Caco-2 (cell line): ENCODE data around the gene EGFR. TPM values are rescaled to one million over a fixed set of nuclear protein-coding genes. Genes with fewer than 3 reads are reported as not detected.

Experiments
- BruUV-seq: library from RNA; stranded (reverse); fragments of 400-500 nt; replicated peaks from 2 replicates; lab custom pipeline; 2021; lab: Mats Ljungman, UMichigan
- CTCF ChIA-PET: fragments of 300-600 bp; sonication (Branson Sonifier 250); formaldehyde crosslinking; loops from one replicate; lab custom pipeline; 2022; ENCODE audit warnings: antibody characterized with exemption; lab: Charles Lee
- POLR2A ChIA-PET: fragments of 300-600 bp; sonication (Branson Sonifier 250); formaldehyde crosslinking; loops from one replicate; lab custom pipeline; 2022; ENCODE audit warnings: antibody characterized with exemption; lab: Charles Lee
- DNase-seq, 2 experiments: peaks; one replicate each; pipeline versions ENCODE4 v3.0.0 to v3.0.0-alpha.2; 2020 to 2022
- H3K27me3 ChIP-seq: replicated peaks from 2 replicates; pipeline ENCODE4 v1.6.0; 2011; ENCODE audit warnings: low read length; ENCODE audit not compliant: control insufficient read depth, insufficient read depth
- H3K36me3 ChIP-seq: 2 replicates; pipeline ENCODE4 v1.5.1; 2011; ENCODE audit warnings: low read length; ENCODE audit not compliant: control insufficient read depth, insufficient read depth
- H3K4me1 ChIP-seq: fragments of 250-450 bp; sonication (Bioruptor Pico); 2 replicates; pipeline ENCODE4 v1.5.1; 2020; ENCODE audit warnings: mild to moderate bottlenecking
- H3K4me3 ChIP-seq: 2 replicates; pipeline ENCODE4 v1.5.1; 2011; ENCODE audit warnings: low read depth, mild to moderate bottlenecking, control low read depth, low read length
- H3K9me3 ChIP-seq: fragments of 250-450 bp; sonication (Bioruptor Pico); 2 replicates; pipeline ENCODE4 v1.5.1; 2020; ENCODE audit warnings: mild to moderate bottlenecking, moderate library complexity
- H3K27ac Mint-ChIP-seq: one replicate; pipeline ENCODE4 v1.8.0; 2022; ENCODE audit warnings: mixed read lengths; ENCODE audit not compliant: unreplicated experiment
- H3K27me3 Mint-ChIP-seq: one replicate; pipeline ENCODE4 v1.8.0; 2022; ENCODE audit warnings: mixed read lengths; ENCODE audit not compliant: insufficient read depth, unreplicated experiment
- H3K36me3 Mint-ChIP-seq: one replicate; pipeline ENCODE4 v1.8.0; 2022; ENCODE audit warnings: mild to moderate bottlenecking, mixed read lengths; ENCODE audit not compliant: insufficient read depth, unreplicated experiment
- H3K4me1 Mint-ChIP-seq: one replicate; pipeline ENCODE4 v1.8.0; 2022; ENCODE audit warnings: low read depth, mixed read lengths; ENCODE audit not compliant: unreplicated experiment
- H3K4me3 Mint-ChIP-seq: one replicate; pipeline ENCODE4 v1.8.0; 2022; ENCODE audit warnings: mild to moderate bottlenecking, moderate library complexity, mixed read lengths; ENCODE audit not compliant: unreplicated experiment
- H3K9me3 Mint-ChIP-seq: one replicate; pipeline ENCODE4 v1.8.0; 2022; ENCODE audit warnings: mixed read lengths; ENCODE audit not compliant: unreplicated experiment
- CTCF ChIP-seq, 2 experiments: fragments of 200-600 bp in 1 of 2; IDR thresholded peaks; 1 replicate in 1 of 2; 2 replicates in 1 of 2; pipeline versions ENCODE4 v1.5.1 to v1.8.0; 2011 to 2022; ENCODE audit warnings: antibody characterized with exemption in 1 of 2, control low read depth in 1 of 2, inconsistent platforms in 1 of 2, low read depth in 1 of 2, low read length in 1 of 2, mild to moderate bottlenecking in 1 of 2, moderate library complexity in 1 of 2; ENCODE audit not compliant: insufficient read depth in 1 of 2, severe bottlenecking in 1 of 2, unreplicated experiment in 1 of 2
- intact Hi-C: fragments of 100-400 bp; cut with micrococcal nuclease; formaldehyde crosslinking; loops from one replicate; pipeline ENCODE4 v1.10.0; 2022; ENCODE audit not compliant: unreplicated experiment
- total RNA-seq: library from RNA; stranded (reverse); gene quantifications from 2 replicates; pipeline ENCODE4 v1.2.3, GENCODE V29; 2022

The EGFR gene
- total RNA-seq, 1 experiment from 2014 or later: 60.1 TPM

- Mint-ChIP-seq H3K4me3 (no peak overlapping the region), H3K27ac (no peak overlapping the region), H3K27me3 (no peaks in the 10 kb centered on the region), H3K4me1 (peaks cover 36% of the 10 kb centered on the region), H3K36me3 (peaks cover 36% of the 10 kb centered on the region), H3K9me3 (no peaks in the 10 kb centered on the region)
- Histone ChIP-seq H3K4me3 (no peak overlapping the region), H3K4me1 (peaks cover 46% of the 10 kb centered on the region), H3K27me3 (no peaks in the 10 kb centered on the region), H3K9me3 (no peaks in the 10 kb centered on the region), H3K36me3 (peaks cover 6% of the 10 kb centered on the region)
- DNase-seq: no peak
- ChIA-PET POLR2A (no interaction called here), CTCF (interaction anchor here (0.6 kb wide), 1 partner anchor 64 kb away, joined by 5 read pairs; no protein-coding TSS in a partner anchor)
- intact Hi-C loops: no loop called here
- no TSS peak for BruUV-seq
- TF ChIP-seq CTCF (IDR thresholded peaks at IDR 0.05; ENCODE audit: insufficient read depth in 1 of 2, low read depth in 1 of 2, low read length in 1 of 2, severe bottlenecking in 1 of 2, unreplicated experiment in 1 of 2): no peak
Measured at GRCh38 chr7:55191161-55191925, 172.5 kb downstream of the EGFR start.

DNA sequence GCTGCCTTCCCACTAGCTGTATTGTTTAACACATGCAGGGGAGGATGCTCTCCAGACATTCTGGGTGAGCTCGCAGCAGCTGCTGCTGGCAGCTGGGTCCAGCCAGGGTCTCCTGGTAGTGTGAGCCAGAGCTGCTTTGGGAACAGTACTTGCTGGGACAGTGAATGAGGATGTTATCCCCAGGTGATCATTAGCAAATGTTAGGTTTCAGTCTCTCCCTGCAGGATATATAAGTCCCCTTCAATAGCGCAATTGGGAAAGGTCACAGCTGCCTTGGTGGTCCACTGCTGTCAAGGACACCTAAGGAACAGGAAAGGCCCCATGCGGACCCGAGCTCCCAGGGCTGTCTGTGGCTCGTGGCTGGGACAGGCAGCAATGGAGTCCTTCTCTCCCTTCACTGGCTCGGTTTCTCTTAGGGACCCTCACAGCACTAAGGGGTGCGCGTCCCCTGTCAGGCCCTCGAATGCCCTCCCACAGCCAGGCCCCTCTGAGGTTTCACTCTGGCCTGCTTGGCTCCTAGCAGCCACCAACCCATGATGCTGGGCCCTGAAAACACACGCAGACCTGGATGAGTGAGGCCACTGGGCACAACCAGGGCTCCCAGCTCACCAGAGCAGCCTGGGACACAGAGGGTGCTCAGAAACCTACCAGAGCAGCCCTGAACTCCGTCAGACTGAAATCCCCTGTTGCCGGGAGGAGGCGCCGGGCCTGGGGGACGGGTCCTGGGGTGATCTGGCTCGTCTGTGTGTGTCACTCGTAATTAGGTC, 173.3 kb downstream of the EGFR start:
- Histone ChIP-seq H3K36me3 (peaks cover 4% of the 10 kb centered on the region; the same call in 1 of the 2 replicates), H3K4me3 (no peak overlapping the region), H3K4me1 (peaks cover 38% of the 10 kb centered on the region), H3K9me3 (no peaks in the 10 kb centered on the region), H3K27me3 (no peaks in the 10 kb centered on the region)
- POLR2A ChIA-PET: interaction anchor here (0.6 kb wide), 1 partner anchor 402 kb away, joined by 3 read pairs; no protein-coding TSS in a partner anchor
- Mint-ChIP-seq H3K4me1 (peaks cover 29% of the 10 kb centered on the region), H3K9me3 (no peaks in the 10 kb centered on the region), H3K36me3 (peaks cover 28% of the 10 kb centered on the region), H3K4me3 (no peak overlapping the region), H3K27ac (no peak overlapping the region), H3K27me3 (no peaks in the 10 kb centered on the region)
- no peak for DNase-seq
- CTCF ChIA-PET: interaction anchor here (0.6 kb wide), 1 partner anchor 63 kb away, joined by 5 read pairs; no protein-coding TSS in a partner anchor
- no TSS peak for BruUV-seq
- intact Hi-C loops: no loop called here
- no peak for TF ChIP-seq CTCF (IDR thresholded peaks at IDR 0.05; ENCODE audit: insufficient read depth in 1 of 2, low read depth in 1 of 2, low read length in 1 of 2, severe bottlenecking in 1 of 2, unreplicated experiment in 1 of 2)

- no peaks in the 10 kb centered on the region for H3K27me3 Mint-ChIP-seq
- POLR2A ChIA-PET: interaction anchor here (0.6 kb wide), 1 partner anchor 402 kb away, joined by 3 read pairs; no protein-coding TSS in a partner anchor
- no peaks in the 10 kb centered on the region for H3K27me3 ChIP-seq
- peaks cover 27% of the 10 kb centered on the region for H3K4me1 Mint-ChIP-seq
- BruUV-seq: no TSS peak
- no peak for TF ChIP-seq CTCF (IDR thresholded peaks at IDR 0.05; ENCODE audit: insufficient read depth in 1 of 2, low read depth in 1 of 2, low read length in 1 of 2, severe bottlenecking in 1 of 2, unreplicated experiment in 1 of 2)
- H3K9me3 Mint-ChIP-seq: no peaks in the 10 kb centered on the region
- H3K27ac Mint-ChIP-seq: no peak overlapping the region
- CTCF ChIA-PET: no interaction called here
- H3K4me3 Mint-ChIP-seq: no peak overlapping the region
- H3K4me3 ChIP-seq: no peak overlapping the region
- H3K4me1 ChIP-seq: peaks cover 32% of the 10 kb centered on the region
- H3K9me3 ChIP-seq: no peaks in the 10 kb centered on the region
- intact Hi-C loops: no loop called here
- peaks cover 4% of the 10 kb centered on the region; the same call in 1 of the 2 replicates for H3K36me3 ChIP-seq
- peaks cover 25% of the 10 kb centered on the region for H3K36me3 Mint-ChIP-seq
- no peak for DNase-seq
Measured at GRCh38 chr7:55192723-55193122, 173.9 kb downstream of the EGFR start.
